Liver (tissue), 9 donors: ENCODE data around the gene YBEY. TPM values are rescaled to one million over a fixed set of nuclear protein-coding genes. Genes with fewer than 3 reads are reported as not detected.

ENCODE experiments used
- DNase-seq: peaks from one replicate; pipeline ENCODE4 v3.0.0-alpha.2; 2017; ENCODE audit warnings: low spot score
- H3K27ac ChIP-seq, 2 donors: one replicate each; pipeline ENCODE4 v1.7.0; 2013; ENCODE audit warnings: inconsistent platforms in 2 of 2, low read length in 2 of 2, control low read depth in 1 of 2, low read depth in 1 of 2, mild to moderate bottlenecking in 1 of 2
- H3K27me3 ChIP-seq, 4 donors: one replicate each; pipeline versions ENCODE4 v1.6.1 to v1.7.0; 2013; ENCODE audit warnings: low read length in 3 of 4, inconsistent platforms in 1 of 4, mild to moderate bottlenecking in 1 of 4, moderate library complexity in 1 of 4; ENCODE audit not compliant: control insufficient read depth in 4 of 4, insufficient read depth in 4 of 4
- H3K36me3 ChIP-seq, 4 donors: one replicate each; pipeline versions ENCODE4 v1.6.1 to v1.7.0; 2013; ENCODE audit warnings: low read length in 3 of 4, mild to moderate bottlenecking in 3 of 4, low read depth in 1 of 4, moderate library complexity in 1 of 4; ENCODE audit not compliant: control insufficient read depth in 4 of 4, insufficient read depth in 3 of 4
- H3K4me1 ChIP-seq, 4 donors: one replicate each; pipeline versions ENCODE4 v1.6.1 to v1.7.0; 2013; ENCODE audit warnings: low read length in 3 of 4, mild to moderate bottlenecking in 3 of 4, moderate library complexity in 1 of 4; ENCODE audit not compliant: control insufficient read depth in 4 of 4, insufficient read depth in 4 of 4
- H3K4me3 ChIP-seq, 3 donors: one replicate each; pipeline versions ENCODE4 v1.6.1 to v1.7.0; 2013; ENCODE audit warnings: low read length in 3 of 3, control low read depth in 1 of 3, low read depth in 1 of 3, mild to moderate bottlenecking in 1 of 3
- H3K9ac ChIP-seq, 2 donors: one replicate each; pipeline ENCODE4 v1.7.0; 2013; ENCODE audit warnings: low read length in 2 of 2, mild to moderate bottlenecking in 2 of 2, moderate library complexity in 2 of 2, control low read depth in 1 of 2, low read depth in 1 of 2
- H3K9me3 ChIP-seq, 4 donors: one replicate each; pipeline versions ENCODE4 v1.6.1 to v1.7.0; 2013; ENCODE audit warnings: low read length in 3 of 4; ENCODE audit not compliant: control insufficient read depth in 4 of 4
- EGR1 ChIP-seq, 2 donors: IDR thresholded peaks; 2 replicates each; pipeline ENCODE4 v1.6.1; 2016 to 2018; ENCODE audit warnings: antibody characterized with exemption in 2 of 2, low read depth in 2 of 2
- FOXA1 ChIP-seq: IDR thresholded peaks from 2 replicates; pipeline ENCODE4 v1.6.1; 2016; ENCODE audit warnings: antibody characterized with exemption
- FOXA2 ChIP-seq: IDR thresholded peaks from 2 replicates; pipeline ENCODE4 v1.6.1; 2016; ENCODE audit warnings: antibody characterized with exemption
- HNF4A ChIP-seq, 2 donors: conservative IDR thresholded peaks; 2 replicates each; pipeline ENCODE4 v1.6.1; 2016; ENCODE audit warnings: antibody characterized with exemption in 2 of 2, mild to moderate bottlenecking in 2 of 2
- HNF4G ChIP-seq: IDR thresholded peaks from 2 replicates; pipeline ENCODE4 v1.6.1; 2016; ENCODE audit warnings: antibody characterized with exemption
- JUND ChIP-seq, 2 donors: IDR thresholded peaks; 2 replicates each; pipeline ENCODE4 v1.6.1; 2016; ENCODE audit warnings: antibody characterized with exemption in 2 of 2
- NR2F2 ChIP-seq: IDR thresholded peaks from 2 replicates; pipeline ENCODE4 v1.6.1; 2016; ENCODE audit warnings: antibody characterized with exemption
- RAD21 ChIP-seq, 2 donors: IDR thresholded peaks; 2 replicates each; pipeline ENCODE4 v1.6.1; 2016; ENCODE audit warnings: antibody characterized with exemption in 2 of 2, mild to moderate bottlenecking in 2 of 2
- RXRA ChIP-seq, 2 donors: IDR thresholded peaks; 2 replicates each; pipeline ENCODE4 v1.6.1; 2017 to 2018; ENCODE audit warnings: antibody characterized with exemption in 2 of 2, mild to moderate bottlenecking in 1 of 2
- SP1 ChIP-seq: IDR thresholded peaks from 2 replicates; pipeline ENCODE4 v1.6.1; 2018; ENCODE audit warnings: antibody characterized with exemption, mild to moderate bottlenecking
- YY1 ChIP-seq: IDR thresholded peaks from 2 replicates; pipeline ENCODE4 v1.6.1; 2016; ENCODE audit warnings: antibody characterized with exemption, mild to moderate bottlenecking
- WGBS: extraction: QIAGEN DNeasy Blood & Tissue Kit; methylation state at CpG from one replicate; pipeline ENCODE4 v1.1.7; 2013; 5-methylcytosine and 5-hydroxymethylcytosine counted together
- polyA plus RNA-seq, 2 donors: library from polyadenylated mRNA; stranded (reverse) in 1 of 2; unstranded in 1 of 2; fragments of 200-250 nt in 1 of 2; fragments of >200 nt in 1 of 2; fragmentation: Nextera tagmentation in 1 of 2; extraction: Ambion mirVana in 1 of 2; gene quantifications; one replicate each; pipeline versions ENCODE4 v1.2.1 to v1.2.3, GENCODE V29; 2013 to 2015
- total RNA-seq, 2 donors: library from RNA; depleted of rRNA; stranded (reverse); fragments of >200 nt; gene quantifications; one replicate each; pipeline ENCODE4 v1.2.3, GENCODE V29; 2014
- TF ChIP-seq, protein P1 (sequence below): IDR thresholded peaks from 2 replicates; pipeline ENCODE4 v1.6.1; 2016; ENCODE audit warnings: antibody characterized with exemption, mild to moderate bottlenecking
- TF ChIP-seq, protein P2 (sequence below): IDR thresholded peaks from 2 replicates; pipeline ENCODE4 v1.6.1; 2016; ENCODE audit warnings: antibody characterized with exemption
- TF ChIP-seq, protein P3 (sequence below): IDR thresholded peaks from 2 replicates; pipeline ENCODE4 v1.6.1; 2016; ENCODE audit warnings: antibody characterized with exemption
- TF ChIP-seq, protein P4 (sequence below): fragments of 150-350 bp; IDR thresholded peaks from 2 replicates; pipeline ENCODE4 v1.5.1; 2017; ENCODE audit warnings: improper control_type of control experiment, low read depth, low read length; ENCODE audit not compliant: missing input control
- TF ChIP-seq, protein P5 (sequence below): IDR thresholded peaks from 2 replicates; pipeline ENCODE4 v1.6.1; 2016; ENCODE audit warnings: antibody characterized with exemption
- donor health status: healthy.
- donor health status: healthy.
- donor health status: healthy.
- donor health status: healthy.
- donor health status: healthy.

Gene YBEY
- total and polyA plus RNA-seq, 4 donors, result 6.3 to 11.8 (median 10.0) TPM

DNA sequence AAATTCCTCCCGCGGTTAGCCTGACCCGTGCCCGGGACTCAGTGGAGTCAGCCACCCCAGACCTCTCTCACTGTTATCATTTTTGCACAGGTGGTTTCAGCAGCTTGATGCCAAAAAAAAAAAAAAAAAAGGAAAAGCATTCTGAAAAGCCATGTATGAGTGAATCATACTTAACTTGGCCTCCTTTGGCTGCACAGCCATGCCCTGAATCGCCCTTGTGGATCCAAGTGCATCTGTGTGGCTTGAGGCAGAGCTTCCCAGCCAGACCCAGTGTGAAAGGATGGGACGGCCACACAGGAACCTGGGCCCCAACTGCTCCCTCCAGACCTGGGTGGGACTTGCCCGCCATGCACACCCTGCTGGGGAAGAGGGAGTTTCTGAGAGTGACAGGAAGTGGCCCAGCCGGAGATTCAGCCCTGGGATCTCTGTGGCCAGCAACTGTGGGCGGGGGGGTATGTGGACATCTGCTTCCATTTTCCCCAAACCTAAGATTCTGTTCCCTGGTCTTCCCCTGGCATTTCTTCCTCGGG lies 8.6 kb downstream of the YBEY start:
- no peak for DNase-seq
- WGBS, result 68% methylated on average over 10 of the region's 10 CpGs
- H3K9ac ChIP-seq, result no peak overlapping the region

More for the DNA sequence above, 8.6 kb downstream of the YBEY start:
- Histone ChIP-seq H3K27me3 (no peaks in the 10 kb centered on the region), H3K4me1 (peaks cover 0 to 10% (median 5%) of the 10 kb centered on the region in 4 donors), H3K9me3 (no peaks in the 10 kb centered on the region), H3K4me3 (no peak overlapping the region), H3K36me3 (peaks cover 0 to 7% (median 0%) of the 10 kb centered on the region in 4 donors), H3K27ac (no peak overlapping the region)
- TF ChIP-seq NR2F2 (no peak), RAD21 (IDR thresholded peaks at IDR 0.05) (no peak), JUND (IDR thresholded peaks at IDR 0.05) (no peak), FOXA2 (no peak), RXRA (IDR thresholded peaks at IDR 0.05) (no peak), FOXA1 (no peak), HNF4G (no peak), HNF4A (conservative IDR thresholded peaks at IDR 0.05) (no peak), EGR1 (IDR thresholded peaks at IDR 0.05; ENCODE audit: low read depth in 2 of 2) (no peak), SP1 (no peak), YY1 (no peak)
- TF ChIP-seq, protein P1, sequence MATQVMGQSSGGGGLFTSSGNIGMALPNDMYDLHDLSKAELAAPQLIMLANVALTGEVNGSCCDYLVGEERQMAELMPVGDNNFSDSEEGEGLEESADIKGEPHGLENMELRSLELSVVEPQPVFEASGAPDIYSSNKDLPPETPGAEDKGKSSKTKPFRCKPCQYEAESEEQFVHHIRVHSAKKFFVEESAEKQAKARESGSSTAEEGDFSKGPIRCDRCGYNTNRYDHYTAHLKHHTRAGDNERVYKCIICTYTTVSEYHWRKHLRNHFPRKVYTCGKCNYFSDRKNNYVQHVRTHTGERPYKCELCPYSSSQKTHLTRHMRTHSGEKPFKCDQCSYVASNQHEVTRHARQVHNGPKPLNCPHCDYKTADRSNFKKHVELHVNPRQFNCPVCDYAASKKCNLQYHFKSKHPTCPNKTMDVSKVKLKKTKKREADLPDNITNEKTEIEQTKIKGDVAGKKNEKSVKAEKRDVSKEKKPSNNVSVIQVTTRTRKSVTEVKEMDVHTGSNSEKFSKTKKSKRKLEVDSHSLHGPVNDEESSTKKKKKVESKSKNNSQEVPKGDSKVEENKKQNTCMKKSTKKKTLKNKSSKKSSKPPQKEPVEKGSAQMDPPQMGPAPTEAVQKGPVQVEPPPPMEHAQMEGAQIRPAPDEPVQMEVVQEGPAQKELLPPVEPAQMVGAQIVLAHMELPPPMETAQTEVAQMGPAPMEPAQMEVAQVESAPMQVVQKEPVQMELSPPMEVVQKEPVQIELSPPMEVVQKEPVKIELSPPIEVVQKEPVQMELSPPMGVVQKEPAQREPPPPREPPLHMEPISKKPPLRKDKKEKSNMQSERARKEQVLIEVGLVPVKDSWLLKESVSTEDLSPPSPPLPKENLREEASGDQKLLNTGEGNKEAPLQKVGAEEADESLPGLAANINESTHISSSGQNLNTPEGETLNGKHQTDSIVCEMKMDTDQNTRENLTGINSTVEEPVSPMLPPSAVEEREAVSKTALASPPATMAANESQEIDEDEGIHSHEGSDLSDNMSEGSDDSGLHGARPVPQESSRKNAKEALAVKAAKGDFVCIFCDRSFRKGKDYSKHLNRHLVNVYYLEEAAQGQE, result no peak
- TF ChIP-seq, protein P2, sequence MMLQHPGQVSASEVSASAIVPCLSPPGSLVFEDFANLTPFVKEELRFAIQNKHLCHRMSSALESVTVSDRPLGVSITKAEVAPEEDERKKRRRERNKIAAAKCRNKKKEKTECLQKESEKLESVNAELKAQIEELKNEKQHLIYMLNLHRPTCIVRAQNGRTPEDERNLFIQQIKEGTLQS, result no peak
- TF ChIP-seq, protein P3, sequence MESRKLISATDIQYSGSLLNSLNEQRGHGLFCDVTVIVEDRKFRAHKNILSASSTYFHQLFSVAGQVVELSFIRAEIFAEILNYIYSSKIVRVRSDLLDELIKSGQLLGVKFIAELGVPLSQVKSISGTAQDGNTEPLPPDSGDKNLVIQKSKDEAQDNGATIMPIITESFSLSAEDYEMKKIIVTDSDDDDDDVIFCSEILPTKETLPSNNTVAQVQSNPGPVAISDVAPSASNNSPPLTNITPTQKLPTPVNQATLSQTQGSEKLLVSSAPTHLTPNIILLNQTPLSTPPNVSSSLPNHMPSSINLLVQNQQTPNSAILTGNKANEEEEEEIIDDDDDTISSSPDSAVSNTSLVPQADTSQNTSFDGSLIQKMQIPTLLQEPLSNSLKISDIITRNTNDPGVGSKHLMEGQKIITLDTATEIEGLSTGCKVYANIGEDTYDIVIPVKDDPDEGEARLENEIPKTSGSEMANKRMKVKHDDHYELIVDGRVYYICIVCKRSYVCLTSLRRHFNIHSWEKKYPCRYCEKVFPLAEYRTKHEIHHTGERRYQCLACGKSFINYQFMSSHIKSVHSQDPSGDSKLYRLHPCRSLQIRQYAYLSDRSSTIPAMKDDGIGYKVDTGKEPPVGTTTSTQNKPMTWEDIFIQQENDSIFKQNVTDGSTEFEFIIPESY, result no peak
- TF ChIP-seq, protein P4, sequence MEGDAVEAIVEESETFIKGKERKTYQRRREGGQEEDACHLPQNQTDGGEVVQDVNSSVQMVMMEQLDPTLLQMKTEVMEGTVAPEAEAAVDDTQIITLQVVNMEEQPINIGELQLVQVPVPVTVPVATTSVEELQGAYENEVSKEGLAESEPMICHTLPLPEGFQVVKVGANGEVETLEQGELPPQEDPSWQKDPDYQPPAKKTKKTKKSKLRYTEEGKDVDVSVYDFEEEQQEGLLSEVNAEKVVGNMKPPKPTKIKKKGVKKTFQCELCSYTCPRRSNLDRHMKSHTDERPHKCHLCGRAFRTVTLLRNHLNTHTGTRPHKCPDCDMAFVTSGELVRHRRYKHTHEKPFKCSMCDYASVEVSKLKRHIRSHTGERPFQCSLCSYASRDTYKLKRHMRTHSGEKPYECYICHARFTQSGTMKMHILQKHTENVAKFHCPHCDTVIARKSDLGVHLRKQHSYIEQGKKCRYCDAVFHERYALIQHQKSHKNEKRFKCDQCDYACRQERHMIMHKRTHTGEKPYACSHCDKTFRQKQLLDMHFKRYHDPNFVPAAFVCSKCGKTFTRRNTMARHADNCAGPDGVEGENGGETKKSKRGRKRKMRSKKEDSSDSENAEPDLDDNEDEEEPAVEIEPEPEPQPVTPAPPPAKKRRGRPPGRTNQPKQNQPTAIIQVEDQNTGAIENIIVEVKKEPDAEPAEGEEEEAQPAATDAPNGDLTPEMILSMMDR, result no peak
- TF ChIP-seq, protein P5, sequence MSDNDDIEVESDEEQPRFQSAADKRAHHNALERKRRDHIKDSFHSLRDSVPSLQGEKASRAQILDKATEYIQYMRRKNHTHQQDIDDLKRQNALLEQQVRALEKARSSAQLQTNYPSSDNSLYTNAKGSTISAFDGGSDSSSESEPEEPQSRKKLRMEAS, result no peak
